ENCODE data around the gene NUDT8. TPM values are rescaled to one million over a fixed set of nuclear protein-coding genes. Genes with fewer than 3 reads are reported as not detected.

Gene NUDT8
- total RNA-seq, 1 donor from 2014 or later, result 12.6 TPM

DNA sequence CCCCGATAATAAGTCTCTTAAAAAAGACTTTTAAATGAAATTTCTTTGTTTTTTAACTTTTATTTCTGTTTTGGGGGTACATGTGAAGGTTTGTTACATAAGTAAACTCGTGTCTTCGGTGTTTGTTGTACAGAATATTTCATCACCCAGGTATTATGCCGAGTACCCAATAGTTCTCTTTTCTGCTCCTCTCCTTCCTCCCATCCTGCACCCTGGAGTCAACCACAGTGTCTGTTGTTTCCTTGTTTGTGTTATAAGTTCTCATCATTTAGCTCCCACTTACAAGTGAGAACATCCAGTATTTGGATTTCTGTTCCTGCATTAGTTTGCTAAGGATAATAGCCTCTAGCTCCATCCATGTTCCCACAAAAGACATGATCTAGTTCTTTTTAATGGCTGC is 47.7 kb downstream of the NUDT8 start:
- H3K9me3 Mint-ChIP-seq (ENCODE audit: low read depth), result no peaks in the 10 kb centered on the region
- no peak for DNase-seq (ENCODE audit: low spot score)
- peaks cover 46% of the 10 kb centered on the region for H3K4me1 Mint-ChIP-seq (ENCODE audit: low read depth)
- H3K27me3 Mint-ChIP-seq (ENCODE audit: low read depth), result peaks cover 21% of the 10 kb centered on the region
- TF ChIP-seq CTCF (IDR thresholded peaks at IDR 0.05), result no peak
- H3K4me3 Mint-ChIP-seq (ENCODE audit: unreplicated experiment), result no peak overlapping the region
- no peak overlapping the region for H3K27ac Mint-ChIP-seq (ENCODE audit: unreplicated experiment)
- peaks cover 20% of the 10 kb centered on the region for H3K36me3 Mint-ChIP-seq (ENCODE audit: low read depth)

GRCh38 chr11:67581469-67581868 is 48.3 kb downstream of the NUDT8 start:
- no peak overlapping the region for H3K4me3 Mint-ChIP-seq (ENCODE audit: unreplicated experiment)
- peak overlapping the region; percentile 73 for H3K27ac Mint-ChIP-seq (ENCODE audit: unreplicated experiment)
- H3K27me3 Mint-ChIP-seq (ENCODE audit: low read depth), result peaks cover 22% of the 10 kb centered on the region

GRCh38 chr11:67577951-67578350 is 51.8 kb downstream of the NUDT8 start:
- Mint-ChIP-seq H3K36me3 (ENCODE audit: low read depth) (no peaks in the 10 kb centered on the region), H3K4me3 (ENCODE audit: unreplicated experiment) (no peak overlapping the region), H3K4me1 (ENCODE audit: low read depth) (peaks cover 16% of the 10 kb centered on the region), H3K27me3 (ENCODE audit: low read depth) (peaks cover 34% of the 10 kb centered on the region), H3K27ac (ENCODE audit: unreplicated experiment) (no peak overlapping the region), H3K9me3 (ENCODE audit: low read depth) (no peaks in the 10 kb centered on the region)
- DNase-seq (ENCODE audit: low spot score), result no peak
- TF ChIP-seq CTCF (IDR thresholded peaks at IDR 0.05), result no peak

More at GRCh38 chr11:67581469-67581868, 48.3 kb downstream of the NUDT8 start:
- no peak for TF ChIP-seq CTCF (IDR thresholded peaks at IDR 0.05)
- no peak for DNase-seq (ENCODE audit: low spot score)
- Mint-ChIP-seq H3K4me1 (ENCODE audit: low read depth) (peaks cover 42% of the 10 kb centered on the region), H3K36me3 (ENCODE audit: low read depth) (peaks cover 15% of the 10 kb centered on the region), H3K9me3 (ENCODE audit: low read depth) (no peaks in the 10 kb centered on the region)

Other genes with a start within 250 kb of the NUDT8 start
- gene RAD9A, start 238.0 kb downstream of the NUDT8 start, total RNA-seq, result 11.1 to 14.6 TPM (median 11.6 TPM) in 3 replicates
- gene PPP1CA, start 228.1 kb downstream of the NUDT8 start, total RNA-seq, result 95.2 to 113 TPM (median 109 TPM) in 3 replicates
- not detected in 3 replicates for gene TBC1D10C, start 225.9 kb downstream of the NUDT8 start, total RNA-seq
- 0.36 to 1.8 TPM (median 1.8 TPM) in 3 replicates for gene CARNS1, start 214.3 kb downstream of the NUDT8 start, total RNA-seq
- 40.3 to 44.2 TPM (median 42.3 TPM) in 3 replicates for gene RPS6KB2, start 201.4 kb downstream of the NUDT8 start, total RNA-seq
- 0.47 to 0.95 TPM (median 0.73 TPM) in 3 replicates for gene PTPRCAP, start 192.3 kb downstream of the NUDT8 start, total RNA-seq
- 74.7 to 80.9 TPM (median 80.1 TPM) in 3 replicates for gene CORO1B, start 186.5 kb downstream of the NUDT8 start, total RNA-seq
- gene GPR152, start 177.2 kb downstream of the NUDT8 start, total RNA-seq, result not detected in 3 replicates
- not detected in 3 replicates for gene CABP4, start 174.6 kb downstream of the NUDT8 start, total RNA-seq
- 50.9 to 62.4 TPM (median 57.1 TPM) in 3 replicates for gene TMEM134, start 160.7 kb downstream of the NUDT8 start, total RNA-seq
- gene AIP, start 146.9 kb downstream of the NUDT8 start, total RNA-seq, result 53.6 to 58.8 TPM (median 54.3 TPM) in 3 replicates
- 39.8 to 44.7 TPM (median 40.5 TPM) in 3 replicates for gene PITPNM1, start 124.6 kb downstream of the NUDT8 start, total RNA-seq
- 27.5 to 42.5 TPM (median 36.6 TPM) in 3 replicates for gene CDK2AP2, start 121.8 kb downstream of the NUDT8 start, total RNA-seq
- gene CABP2, start 106.5 kb downstream of the NUDT8 start, total RNA-seq, result not detected in 3 replicates
- 637 to 652 TPM (median 644 TPM) in 3 replicates for gene GSTP1, start 46.1 kb downstream of the NUDT8 start, total RNA-seq
- gene NDUFV1, start 23.0 kb downstream of the NUDT8 start, total RNA-seq, result 119 to 151 TPM (median 121 TPM) in 3 replicates
- not detected in 3 replicates for gene TBX10, start 9.8 kb upstream of the NUDT8 start, total RNA-seq
- gene ACY3, start 20.8 kb upstream of the NUDT8 start, total RNA-seq, result not detected in 3 replicates
- gene ALDH3B2, start 44.7 kb upstream of the NUDT8 start, total RNA-seq, result not detected in 3 replicates

Measured in chondrocyte (in vitro differentiated cells).